HG02885 (cell line): ENCODE data around the gene FLOT1.
"Not testable (repeated sequence)": the region's sequence is repeated elsewhere in the genome, so short reads cannot be mapped to it uniquely, and the experiment has no call there.

ENCODE experiments used
- ATAC-seq: cut with Tn5 transposase; IDR thresholded peaks from one replicate; pipeline ENCODE4 v1.9.1; 2021; ENCODE audit warnings: mild to moderate bottlenecking; ENCODE audit not compliant: unreplicated experiment, poor library complexity

FLOT1 gene

DNA sequence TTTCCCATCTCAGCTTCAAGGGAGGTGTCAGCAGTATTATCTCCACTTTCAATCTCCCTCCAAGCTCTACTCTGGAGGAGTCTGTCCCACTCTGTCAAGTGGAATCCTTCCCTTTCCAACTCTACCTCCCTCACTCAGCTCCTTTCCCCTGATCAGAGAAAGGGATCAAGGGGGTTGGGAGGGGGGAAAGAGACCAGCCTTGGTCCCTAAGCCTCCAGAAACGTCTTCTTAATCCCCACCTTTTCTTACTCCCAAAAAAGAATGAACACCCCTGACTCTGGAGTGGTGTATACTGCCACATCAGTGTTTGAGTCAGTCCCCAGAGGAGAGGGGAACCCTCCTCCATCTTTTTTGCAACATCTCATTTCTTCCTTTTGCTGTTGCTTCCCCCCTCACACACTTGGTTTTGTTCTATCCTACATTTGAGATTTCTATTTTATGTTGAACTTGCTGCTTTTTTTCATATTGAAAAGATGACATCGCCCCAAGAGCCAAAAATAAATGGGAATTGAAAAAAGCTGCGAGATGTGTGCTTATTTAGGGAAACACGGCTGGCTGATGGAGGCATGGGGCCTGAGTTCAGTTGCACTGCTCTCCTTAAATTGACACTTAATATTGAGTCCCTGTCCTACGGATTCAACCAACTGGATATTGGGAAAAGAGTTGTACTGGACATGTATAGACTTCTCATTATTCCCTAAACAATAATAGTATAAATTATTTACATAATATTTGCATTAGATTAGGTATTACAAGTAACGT lies 17.4 kb downstream of the FLOT1 start:
- ATAC-seq, result no peak

DNA sequence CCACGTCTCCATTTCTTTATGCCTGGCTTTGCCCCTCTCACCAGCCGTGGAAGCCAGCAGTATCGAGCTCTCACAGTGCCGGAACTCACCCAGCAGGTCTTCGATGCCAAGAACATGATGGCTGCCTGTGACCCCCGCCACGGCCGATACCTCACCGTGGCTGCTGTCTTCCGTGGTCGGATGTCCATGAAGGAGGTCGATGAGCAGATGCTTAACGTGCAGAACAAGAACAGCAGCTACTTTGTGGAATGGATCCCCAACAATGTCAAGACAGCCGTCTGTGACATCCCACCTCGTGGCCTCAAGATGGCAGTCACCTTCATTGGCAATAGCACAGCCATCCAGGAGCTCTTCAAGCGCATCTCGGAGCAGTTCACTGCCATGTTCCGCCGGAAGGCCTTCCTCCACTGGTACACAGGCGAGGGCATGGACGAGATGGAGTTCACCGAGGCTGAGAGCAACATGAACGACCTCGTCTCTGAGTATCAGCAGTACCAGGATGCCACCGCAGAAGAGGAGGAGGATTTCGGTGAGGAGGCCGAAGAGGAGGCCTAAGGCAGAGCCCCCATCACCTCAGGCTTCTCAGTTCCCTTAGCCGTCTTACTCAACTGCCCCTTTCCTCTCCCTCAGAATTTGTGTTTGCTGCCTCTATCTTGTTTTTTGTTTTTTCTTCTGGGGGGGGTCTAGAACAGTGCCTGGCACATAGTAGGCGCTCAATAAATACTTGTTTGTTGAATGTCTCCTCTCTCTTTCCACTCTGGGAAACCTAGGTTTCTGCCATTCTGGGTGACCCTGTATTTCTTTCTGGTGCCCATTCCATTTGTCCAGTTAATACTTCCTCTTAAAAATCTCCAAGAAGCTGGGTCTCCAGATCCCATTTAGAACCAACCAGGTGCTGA lies 18.4 kb downstream of the FLOT1 start:
- not testable (repeated sequence) for ATAC-seq

DNA sequence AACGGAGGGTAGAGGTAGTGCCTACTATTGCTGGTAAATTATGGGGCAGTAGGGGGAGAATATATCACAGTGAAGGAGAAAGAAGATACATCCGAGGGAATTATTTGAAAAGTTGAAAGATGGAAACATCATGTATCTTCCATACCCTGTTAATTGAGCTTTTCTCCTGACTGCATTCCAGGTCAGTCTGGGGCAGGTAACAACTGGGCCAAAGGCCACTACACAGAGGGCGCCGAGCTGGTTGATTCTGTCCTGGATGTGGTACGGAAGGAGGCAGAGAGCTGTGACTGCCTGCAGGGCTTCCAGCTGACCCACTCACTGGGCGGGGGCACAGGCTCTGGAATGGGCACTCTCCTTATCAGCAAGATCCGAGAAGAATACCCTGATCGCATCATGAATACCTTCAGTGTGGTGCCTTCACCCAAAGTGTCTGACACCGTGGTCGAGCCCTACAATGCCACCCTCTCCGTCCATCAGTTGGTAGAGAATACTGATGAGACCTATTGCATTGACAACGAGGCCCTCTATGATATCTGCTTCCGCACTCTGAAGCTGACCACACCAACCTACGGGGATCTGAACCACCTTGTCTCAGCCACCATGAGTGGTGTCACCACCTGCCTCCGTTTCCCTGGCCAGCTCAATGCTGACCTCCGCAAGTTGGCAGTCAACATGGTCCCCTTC lies 19.2 kb downstream of the FLOT1 start:
- not testable (repeated sequence) for ATAC-seq

DNA sequence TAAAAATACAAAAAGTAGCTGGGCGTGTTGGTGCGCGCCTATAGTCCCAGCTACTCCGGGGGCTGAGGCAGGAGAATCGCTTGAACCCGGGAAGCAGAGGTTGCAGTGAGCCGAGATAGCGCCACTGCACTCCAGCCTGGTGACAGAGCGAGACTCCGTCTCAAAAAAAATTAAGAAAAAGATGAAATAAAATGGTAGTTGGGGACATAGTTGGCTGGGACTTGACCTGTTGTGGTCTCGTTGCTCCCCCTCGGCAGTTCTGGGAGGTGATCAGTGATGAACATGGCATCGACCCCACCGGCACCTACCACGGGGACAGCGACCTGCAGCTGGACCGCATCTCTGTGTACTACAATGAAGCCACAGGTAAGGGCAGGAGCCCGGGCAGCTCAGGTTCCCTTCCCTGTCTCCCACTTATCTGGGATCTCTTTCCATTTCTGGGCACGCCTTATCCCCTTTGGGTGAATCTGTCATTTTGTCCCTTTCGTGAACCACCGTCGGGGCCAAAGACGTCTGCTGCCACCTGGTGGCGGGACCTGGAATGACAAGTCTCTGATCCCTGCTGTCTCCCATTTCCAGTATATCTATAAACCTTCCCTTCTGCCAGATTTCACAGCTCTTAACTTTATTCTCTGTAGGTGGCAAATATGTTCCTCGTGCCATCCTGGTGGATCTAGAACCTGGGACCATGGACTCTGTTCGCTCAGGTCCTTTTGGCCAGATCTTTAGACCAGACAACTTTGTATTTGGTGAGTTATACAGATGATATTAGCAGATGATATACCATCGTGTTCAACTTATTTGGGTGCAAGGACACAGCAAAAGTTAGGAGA lies 20.0 kb downstream of the FLOT1 start:
- no peak for ATAC-seq

DNA sequence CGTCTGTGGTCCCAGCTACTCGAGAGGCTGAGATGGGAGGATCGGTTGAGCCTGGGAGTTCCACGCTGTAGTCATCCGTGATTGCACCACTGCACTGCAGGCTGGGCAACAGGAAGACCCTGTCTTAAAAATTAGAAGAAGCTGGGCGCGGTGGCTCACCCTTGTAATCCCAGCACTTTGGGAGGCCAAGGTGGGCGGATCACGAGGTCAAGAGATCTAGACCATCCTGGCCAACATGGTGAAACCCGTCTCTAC lies 20.5 kb downstream of the FLOT1 start:
- not testable (repeated sequence) for ATAC-seq

DNA sequence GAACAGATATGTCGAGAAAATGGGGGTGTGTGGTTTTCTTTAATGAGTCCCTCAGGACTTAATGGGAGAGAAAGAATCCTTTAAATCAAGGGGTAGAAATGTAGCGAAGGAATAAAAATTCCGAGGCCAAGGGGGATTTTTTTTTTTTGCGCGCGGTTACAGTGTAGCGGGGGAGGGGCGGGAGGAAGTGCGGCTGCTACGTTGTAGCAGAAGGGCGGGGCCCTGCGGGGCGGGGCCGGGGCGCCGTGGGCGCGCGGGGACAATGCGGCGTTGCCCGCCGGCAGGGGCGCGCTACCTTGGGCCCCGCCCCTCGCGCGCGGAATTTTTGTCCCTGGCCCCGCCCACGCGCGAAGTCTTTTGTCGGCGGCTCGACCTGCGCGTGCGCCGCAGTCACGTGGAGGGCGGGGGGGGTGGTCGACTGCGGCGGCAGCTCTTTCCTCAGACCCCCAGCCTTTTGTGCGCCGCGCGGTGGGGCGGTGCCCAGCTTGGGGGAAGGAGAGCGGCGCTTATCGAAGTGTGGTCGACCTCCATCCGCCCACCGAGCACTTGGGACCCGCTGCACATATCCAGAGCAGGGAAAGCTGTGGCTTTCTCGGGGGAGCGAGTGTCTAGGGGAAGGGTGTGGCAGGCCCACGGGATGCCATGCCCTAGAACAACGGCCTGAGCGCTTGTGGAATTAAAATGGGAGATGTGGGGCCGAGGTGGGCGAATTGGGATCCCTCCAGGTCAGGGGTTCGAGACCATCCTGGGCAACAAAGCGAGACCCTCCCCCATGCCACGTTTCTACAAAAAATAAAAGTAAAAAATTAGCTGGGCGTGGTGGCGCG lies 21.1 kb downstream of the FLOT1 start:
- ATAC-seq, result peak; percentile 34

DNA sequence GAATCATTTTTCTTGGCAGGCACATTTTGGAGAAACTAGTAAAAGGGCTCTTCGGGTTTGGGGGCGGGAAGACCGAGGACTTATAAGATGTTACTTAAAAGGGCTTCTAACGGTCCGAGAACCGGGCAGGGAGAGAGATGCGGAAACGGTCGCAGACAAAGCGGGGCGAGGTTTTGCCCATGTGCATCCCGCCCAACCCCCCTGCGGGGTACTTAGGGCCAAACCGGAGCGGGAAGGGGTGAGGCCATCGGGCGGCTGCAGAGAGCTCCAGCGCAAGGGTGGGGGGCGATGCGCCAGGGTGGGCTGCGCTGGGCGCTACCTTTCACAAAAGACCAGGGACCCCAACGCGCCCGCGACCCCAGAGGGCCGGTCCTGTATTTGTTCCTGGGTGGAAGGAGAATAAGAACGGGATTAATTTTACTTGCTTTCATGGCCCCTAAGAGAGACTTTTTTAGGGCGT lies 21.7 kb downstream of the FLOT1 start:
- no peak for ATAC-seq

DNA sequence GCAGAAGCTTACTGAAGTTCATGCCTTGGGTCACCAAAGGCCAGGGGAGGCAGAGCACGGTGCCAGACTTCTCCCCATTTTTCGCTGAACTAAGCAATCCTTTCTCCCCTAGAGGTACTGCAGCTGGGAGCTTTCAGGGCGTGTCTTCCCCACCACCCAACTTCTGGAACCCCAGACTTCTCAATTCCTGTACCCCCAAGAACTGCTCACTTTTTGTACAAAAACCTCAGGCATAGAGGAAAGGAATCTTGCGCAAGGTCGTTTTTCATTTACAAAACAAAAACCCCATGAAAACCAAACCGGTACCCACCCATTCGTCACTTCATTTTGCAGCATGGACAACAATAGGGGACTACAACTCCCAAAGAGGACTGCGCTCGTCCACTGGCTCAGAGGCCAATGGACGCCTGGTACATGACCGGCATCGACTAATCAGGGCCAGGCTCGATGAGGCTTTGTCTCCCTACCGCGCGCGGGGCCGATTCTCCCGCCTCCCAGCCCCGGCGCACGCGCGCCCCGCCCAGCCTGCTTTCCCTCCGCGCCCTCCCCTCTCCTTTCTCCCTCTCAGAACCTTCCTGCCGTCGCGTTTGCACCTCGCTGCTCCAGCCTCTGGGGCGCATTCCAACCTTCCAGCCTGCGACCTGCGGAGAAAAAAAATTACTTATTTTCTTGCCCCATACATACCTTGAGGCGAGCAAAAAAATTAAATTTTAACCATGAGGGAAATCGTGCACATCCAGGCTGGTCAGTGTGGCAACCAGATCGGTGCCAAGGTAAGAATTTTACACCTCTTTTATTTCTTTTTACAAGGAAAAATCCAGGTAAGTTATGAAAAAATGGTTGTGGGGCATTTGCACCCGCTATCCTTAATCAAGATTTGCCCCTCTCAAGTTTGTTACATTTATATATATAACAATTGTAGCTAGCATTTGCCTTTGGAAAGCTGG lies 22.4 kb downstream of the FLOT1 start, which contains the start of gene TUBB:
TSS of gene TUBB (plus strand) at position 562 of the 947 bp plus-strand sequence. CDS start at position 717, 155 bp downstream.
- peak; percentile 48 for ATAC-seq

DNA sequence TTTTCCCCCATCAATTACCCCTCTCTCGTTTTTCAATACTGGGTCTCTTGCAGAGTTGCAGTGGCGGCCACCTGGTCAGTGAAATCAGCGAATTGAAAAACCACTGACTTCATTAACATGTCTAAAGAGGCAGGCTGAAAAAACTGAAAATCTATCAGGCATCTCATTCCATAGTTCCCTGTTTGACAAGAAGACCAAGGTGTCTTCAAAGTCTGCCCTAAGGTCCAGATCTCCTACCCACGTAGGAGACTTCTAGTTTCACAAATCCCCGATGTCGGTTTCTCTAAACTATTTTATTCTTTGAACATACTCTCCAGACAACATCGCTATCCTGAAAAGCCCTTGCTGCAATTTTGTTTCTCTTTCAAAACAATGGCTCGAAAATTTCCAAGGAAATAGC lies 23.1 kb downstream of the FLOT1 start:
- ATAC-seq, result no peak

DNA sequence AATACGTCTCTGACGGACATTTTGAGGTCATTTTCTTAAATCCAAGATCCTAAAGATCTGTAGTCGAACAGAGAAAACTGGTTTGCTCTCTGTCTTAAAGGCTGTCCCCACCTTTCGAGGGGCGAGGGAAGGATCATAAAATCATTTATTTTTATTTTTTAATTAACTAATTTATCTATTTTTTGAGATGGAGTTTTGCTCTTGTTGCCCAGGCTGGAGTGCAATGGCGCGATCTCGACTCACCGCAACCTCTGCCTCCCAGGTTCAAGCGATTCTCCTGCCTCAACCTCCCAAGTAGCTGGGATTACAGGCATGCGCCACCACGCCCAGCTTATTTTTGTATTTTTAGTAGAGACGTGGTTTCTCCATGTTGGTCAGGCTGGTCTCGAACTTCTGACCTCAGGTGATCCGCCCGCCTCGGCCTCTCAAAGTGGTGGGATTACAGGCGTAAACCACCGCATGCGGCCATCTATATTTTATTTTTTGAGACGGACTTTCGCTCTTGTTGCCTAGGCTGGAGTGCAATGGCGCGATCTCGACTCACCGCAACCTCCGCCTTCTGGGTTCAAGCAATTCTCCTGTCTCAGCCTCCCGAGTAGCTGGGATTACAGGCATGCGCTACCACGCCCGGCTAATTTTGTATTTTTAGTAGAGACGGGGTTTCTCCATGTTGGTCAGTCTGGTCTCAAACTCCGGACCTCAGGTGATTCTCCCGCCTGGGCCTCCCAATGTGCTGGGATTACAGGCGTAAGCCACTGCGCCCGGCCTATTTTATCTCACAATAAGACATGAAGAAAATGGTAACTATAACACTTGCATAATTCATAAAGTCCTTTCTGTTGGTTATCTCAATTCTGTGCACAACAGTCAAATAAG lies 24.4 kb downstream of the FLOT1 start:
- not testable (repeated sequence) for ATAC-seq

DNA sequence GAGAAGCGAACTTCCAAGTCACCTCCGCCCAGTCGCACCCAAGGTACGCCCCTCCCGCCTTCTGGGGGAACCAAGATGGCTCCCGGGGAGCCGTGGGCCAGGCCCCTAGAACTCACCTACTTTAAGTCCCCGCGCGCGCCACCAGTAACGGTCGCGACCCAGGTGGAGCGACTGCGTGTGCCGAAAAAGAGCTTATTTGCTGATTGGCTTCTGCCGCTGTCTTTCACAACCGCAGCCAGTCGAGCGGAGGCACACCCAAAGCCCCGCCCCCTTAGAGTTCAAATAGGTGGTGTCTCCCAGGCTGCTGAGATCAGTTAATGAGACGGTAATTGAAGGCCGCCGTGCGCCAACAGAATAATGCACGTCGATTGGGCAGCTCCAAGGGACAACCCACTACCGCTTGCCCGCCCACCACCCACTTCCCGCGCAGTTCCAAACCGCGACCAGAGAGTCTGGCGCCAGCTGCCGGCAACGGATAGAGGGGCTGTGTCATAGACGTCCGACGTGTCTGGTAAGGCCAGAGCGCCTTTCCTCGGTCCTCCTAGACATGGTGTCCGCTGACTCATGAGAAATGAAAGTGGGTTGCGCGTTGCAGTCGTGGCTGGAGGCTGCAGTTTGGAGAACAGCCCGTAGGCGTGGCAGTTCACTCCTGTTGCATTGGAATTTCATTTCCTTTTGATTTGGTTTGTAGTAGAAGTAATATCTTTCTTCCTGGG lies 25.2 kb downstream of the FLOT1 start, which contains the start of gene MDC1:
TSS of gene MDC1 (minus strand) at position 153 of the 716 bp plus-strand sequence. CDS start 2,106 bp downstream, outside the sequence.
- peak; percentile 74 for ATAC-seq

DNA sequence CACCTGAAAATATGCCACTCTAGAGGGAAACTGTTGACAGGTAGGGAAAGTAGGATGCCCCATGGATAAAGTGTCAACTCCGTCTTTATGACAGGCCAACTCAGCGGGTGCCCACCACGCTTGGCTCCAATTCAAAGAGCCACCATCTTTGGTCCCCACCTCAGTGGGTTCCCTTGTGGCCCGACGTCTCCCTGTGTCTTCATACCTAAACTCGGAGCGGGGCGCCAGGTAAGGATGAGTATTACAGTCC lies 25.7 kb downstream of the FLOT1 start:
- no peak for ATAC-seq

DNA sequence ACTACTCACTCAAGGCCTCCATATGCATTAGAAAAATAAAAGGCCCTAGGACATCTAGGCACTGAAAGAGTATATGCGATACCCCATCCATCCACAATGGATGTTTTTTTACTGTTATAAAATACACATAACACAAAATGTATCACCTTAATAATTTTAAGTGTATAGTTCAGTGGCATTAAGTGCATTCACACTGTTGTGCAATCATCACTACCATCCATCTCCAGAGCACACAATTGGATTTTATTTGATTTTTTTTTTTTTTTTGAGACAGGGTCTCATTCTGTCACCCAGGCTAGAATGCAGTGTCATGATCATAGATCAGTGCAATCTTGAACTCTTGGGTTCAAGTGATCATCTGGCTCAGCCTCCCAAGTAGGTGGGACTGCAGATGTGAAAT lies 28.2 kb downstream of the FLOT1 start:
- no peak for ATAC-seq

DNA sequence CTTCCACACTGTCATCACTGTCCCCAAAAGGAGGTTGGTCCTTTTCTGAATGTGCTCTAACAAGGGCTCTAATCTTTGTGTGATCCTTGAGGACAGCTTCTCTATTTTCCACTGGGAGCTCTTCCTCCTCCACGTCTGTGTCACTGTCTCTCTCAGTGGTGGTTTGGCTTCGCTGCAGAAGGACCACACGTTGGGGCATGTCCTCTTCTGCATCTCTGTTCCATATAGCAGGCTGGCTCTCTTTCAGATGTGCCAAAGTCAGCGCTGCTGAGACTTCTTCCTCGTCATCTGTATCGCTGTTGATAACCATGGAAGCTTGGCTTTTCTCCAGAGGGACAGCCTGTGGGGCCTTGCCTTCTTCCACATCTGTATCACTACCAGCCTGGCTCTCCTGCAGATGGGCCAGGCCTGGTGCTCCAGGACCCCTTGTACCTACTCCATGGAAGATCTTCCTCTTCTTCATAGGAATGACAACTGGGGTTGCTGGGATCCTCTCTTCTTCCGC lies 30.0 kb downstream of the FLOT1 start:
- ATAC-seq, result no peak

DNA sequence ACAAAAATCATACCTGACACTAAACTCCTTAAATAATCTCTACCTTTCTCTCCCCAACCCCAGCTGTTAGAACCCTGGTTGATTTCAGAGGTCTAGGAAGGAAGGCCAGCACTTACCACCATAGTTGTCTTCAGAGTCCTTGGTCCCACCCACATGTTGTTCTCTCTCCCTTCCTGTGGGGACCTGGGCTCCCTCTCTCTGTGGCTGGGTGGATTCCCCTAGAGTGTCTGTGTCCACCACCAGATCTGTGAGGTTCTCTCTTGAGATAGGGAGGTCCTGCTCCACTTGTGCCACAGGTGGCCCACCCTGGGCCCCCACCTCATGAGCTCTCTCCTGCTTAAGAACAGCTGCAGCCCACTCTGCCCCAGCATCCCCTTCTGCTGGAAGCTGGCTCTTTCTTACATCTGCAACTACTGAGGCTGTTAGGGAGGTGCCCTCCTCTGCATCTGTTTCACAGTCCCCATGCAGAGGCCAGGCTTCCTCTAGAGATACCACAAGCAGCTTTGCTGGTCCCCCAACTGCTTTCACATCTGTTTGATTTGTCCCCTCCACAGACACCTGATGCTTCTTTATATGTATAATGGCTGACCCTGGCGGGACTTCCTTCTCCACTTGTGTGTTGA lies 30.6 kb downstream of the FLOT1 start:
- no peak for ATAC-seq
